Adipocyte (in vitro differentiated cells): ENCODE data around the gene PTPRG.

Experiments
- DNase-seq: peaks from one replicate; pipeline ENCODE4 v3.0.0-alpha.2; 2015; ENCODE audit warnings: low read depth
- H3K27me3 ChIP-seq: replicated peaks from 2 replicates; pipeline ENCODE4 v1.7.0; 2013; ENCODE audit warnings: mild to moderate bottlenecking, low read length, moderate library complexity; ENCODE audit not compliant: control insufficient read depth, insufficient read depth
- H3K36me3 ChIP-seq: 2 replicates; pipeline ENCODE4 v1.7.0; 2013; ENCODE audit warnings: low read length, mild to moderate bottlenecking, moderate library complexity; ENCODE audit not compliant: control insufficient read depth, insufficient read depth, severe bottlenecking
- H3K4me1 ChIP-seq: 2 replicates; pipeline ENCODE4 v1.7.0; 2013; ENCODE audit warnings: mild to moderate bottlenecking, low read length, moderate library complexity; ENCODE audit not compliant: control insufficient read depth, insufficient read depth
- H3K4me3 ChIP-seq: 2 replicates; pipeline ENCODE4 v1.7.0; 2013; ENCODE audit warnings: mild to moderate bottlenecking, low read length, moderate library complexity
- H3K9ac ChIP-seq: 2 replicates; pipeline ENCODE4 v1.7.0; 2013; ENCODE audit warnings: mild to moderate bottlenecking, low read length, moderate library complexity
- H3K9me3 ChIP-seq: 2 replicates; pipeline ENCODE4 v1.7.0; 2013; ENCODE audit warnings: mild to moderate bottlenecking, low read length, moderate library complexity; ENCODE audit not compliant: control insufficient read depth

Gene PTPRG

DNA sequence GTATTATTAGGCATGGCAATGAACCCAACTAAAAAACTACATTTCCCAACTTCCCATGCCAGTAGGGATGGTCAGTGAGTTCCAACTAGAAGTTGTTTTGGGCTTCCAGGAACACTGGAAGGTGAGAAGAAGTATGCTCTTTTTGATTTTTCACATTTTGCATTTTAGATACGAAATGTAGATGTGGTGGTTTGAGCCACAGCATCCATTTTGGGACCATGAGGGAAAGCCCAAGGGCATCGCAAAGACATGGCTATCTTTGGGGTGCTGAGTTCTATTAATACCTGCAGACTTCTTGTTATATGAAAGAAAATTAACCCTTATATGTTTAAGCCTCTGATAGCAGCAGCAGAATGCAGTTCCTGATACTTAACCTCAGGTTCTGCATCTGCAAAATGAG lies 62.9 kb downstream of the PTPRG start:
- no peak overlapping the region for H3K4me3 ChIP-seq
- peaks cover 25% of the 10 kb centered on the region for H3K4me1 ChIP-seq
- H3K36me3 ChIP-seq, result peaks cover 32% of the 10 kb centered on the region
- no peak overlapping the region for H3K9ac ChIP-seq
- H3K27me3 ChIP-seq, result no peaks in the 10 kb centered on the region
- no peaks in the 10 kb centered on the region for H3K9me3 ChIP-seq
- no peak for DNase-seq

DNA sequence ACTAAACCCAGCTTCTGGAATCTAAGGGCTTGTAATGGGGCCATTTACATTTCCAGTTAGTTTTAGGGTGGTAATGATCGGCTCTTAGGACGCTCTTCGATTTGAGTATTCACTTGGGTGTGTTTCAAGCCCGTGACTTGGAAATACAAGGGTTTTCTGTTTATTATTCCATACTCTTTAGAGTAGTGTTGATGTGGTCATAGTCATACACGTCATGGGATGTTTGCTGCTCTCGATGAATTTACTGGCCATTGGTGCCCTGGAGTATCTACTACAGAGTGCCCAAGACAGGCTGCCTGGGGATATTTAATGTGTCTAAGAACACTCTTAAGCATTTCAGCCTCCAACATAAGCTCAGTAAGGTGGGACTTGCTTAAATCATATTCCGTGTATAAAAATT lies 64.1 kb downstream of the PTPRG start:
- no peaks in the 10 kb centered on the region for H3K9me3 ChIP-seq
- H3K9ac ChIP-seq, result no peak overlapping the region
- H3K4me1 ChIP-seq, result peaks cover 35% of the 10 kb centered on the region
- no peaks in the 10 kb centered on the region for H3K27me3 ChIP-seq
- no peak overlapping the region for H3K4me3 ChIP-seq
- DNase-seq, result no peak
- H3K36me3 ChIP-seq, result peaks cover 32% of the 10 kb centered on the region

DNA sequence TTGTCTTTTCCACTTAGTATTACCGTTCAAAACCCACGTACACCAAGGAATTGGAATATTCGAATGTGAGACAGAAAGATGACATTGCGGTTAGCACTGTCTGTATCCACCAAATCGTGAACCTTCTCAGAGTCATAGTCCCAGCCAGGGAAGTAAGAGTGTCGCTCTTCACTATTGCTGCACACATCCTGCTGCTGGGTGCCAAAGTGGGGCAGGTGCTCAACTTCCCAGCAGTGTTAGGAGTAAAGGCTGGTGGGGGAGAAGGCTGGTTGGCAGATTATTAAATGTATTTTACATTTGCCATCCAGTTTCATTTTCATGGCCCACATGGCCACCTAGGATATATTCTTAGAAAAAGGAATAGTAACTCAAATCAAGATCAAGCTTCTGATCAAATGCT lies 65.1 kb downstream of the PTPRG start:
- H3K9ac ChIP-seq, result no peak overlapping the region
- DNase-seq, result no peak
- no peak overlapping the region for H3K4me3 ChIP-seq
- H3K27me3 ChIP-seq, result no peaks in the 10 kb centered on the region
- H3K36me3 ChIP-seq, result peaks cover 32% of the 10 kb centered on the region
- H3K9me3 ChIP-seq, result no peaks in the 10 kb centered on the region
- peaks cover 38% of the 10 kb centered on the region for H3K4me1 ChIP-seq

DNA sequence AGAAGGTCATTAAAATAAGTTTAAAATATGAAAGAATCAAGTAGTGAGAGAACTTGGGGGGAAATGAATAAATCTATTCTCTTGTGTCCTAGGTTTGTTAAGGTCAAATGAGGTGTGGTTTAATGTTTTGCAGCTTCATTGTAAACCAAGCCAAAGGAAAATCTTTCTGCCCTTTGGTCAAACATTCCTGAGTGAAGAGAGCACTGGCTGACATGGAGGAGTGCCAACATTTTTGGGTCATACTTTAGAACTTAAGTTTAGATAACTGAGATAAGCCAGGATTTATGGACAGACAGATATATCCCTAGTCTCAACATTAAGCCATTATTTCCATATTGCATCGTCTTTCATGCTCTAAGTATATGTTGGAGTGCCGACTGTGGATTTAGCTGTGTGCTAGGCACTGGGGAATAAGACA lies 66.4 kb downstream of the PTPRG start:
- H3K27me3 ChIP-seq, result no peaks in the 10 kb centered on the region
- H3K4me3 ChIP-seq, result peak overlapping the region; percentile 34
- peak; percentile 79 for DNase-seq
- no peaks in the 10 kb centered on the region for H3K9me3 ChIP-seq
- no peak overlapping the region for H3K9ac ChIP-seq
- peaks cover 41% of the 10 kb centered on the region for H3K4me1 ChIP-seq
- peaks cover 28% of the 10 kb centered on the region for H3K36me3 ChIP-seq

DNA sequence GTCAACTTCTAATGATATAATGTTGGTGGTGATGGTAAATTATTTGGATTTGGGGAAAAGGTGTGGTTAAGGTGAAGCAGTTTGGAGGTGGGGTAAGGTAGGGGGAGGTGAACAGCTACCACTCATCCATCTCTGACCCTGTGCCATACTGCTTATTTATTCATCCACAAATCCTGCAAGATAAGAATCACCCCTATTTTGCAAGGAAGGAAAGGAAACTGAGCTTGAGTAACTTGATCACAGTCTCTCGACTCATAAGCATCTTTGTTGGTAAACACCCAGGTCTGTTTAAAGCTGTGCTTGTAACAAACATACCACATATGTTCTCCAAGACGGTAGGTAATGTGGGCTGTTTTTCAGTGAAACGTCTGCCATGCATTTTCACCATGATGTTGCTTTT lies 67.3 kb downstream of the PTPRG start:
- DNase-seq, result no peak

DNA sequence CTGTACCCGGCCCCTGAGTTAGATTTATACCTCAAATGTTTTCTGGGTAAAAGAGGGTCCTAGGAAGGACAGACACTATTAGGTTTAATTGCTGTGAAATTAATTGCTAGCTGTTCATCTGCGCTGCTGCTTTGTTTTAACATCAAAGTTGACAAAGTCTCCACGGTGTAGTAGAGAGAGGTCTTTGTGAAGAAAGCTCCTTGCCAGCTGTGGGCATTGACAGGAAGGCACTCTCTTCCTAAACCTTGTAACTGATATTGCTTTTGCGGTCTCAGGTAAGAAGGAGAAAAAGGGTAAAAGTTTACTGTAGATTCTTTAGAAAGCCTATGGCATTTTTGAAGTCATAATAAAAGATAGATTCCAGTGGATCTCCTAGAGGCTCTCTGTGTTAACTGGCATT lies 68.1 kb downstream of the PTPRG start:
- Histone ChIP-seq H3K9me3 (peaks cover 5% of the 10 kb centered on the region), H3K4me3 (no peak overlapping the region), H3K27me3 (no peaks in the 10 kb centered on the region), H3K36me3 (peaks cover 12% of the 10 kb centered on the region), H3K4me1 (peaks cover 41% of the 10 kb centered on the region), H3K9ac (peak overlapping the region; percentile 64)
- no peak for DNase-seq

More for the DNA sequence above, 67.3 kb downstream of the PTPRG start:
- no peaks in the 10 kb centered on the region for H3K27me3 ChIP-seq
- H3K4me1 ChIP-seq, result peaks cover 41% of the 10 kb centered on the region
- H3K9ac ChIP-seq, result no peak overlapping the region
- no peak overlapping the region for H3K4me3 ChIP-seq
- peaks cover 5% of the 10 kb centered on the region for H3K9me3 ChIP-seq
- peaks cover 20% of the 10 kb centered on the region for H3K36me3 ChIP-seq

DNA sequence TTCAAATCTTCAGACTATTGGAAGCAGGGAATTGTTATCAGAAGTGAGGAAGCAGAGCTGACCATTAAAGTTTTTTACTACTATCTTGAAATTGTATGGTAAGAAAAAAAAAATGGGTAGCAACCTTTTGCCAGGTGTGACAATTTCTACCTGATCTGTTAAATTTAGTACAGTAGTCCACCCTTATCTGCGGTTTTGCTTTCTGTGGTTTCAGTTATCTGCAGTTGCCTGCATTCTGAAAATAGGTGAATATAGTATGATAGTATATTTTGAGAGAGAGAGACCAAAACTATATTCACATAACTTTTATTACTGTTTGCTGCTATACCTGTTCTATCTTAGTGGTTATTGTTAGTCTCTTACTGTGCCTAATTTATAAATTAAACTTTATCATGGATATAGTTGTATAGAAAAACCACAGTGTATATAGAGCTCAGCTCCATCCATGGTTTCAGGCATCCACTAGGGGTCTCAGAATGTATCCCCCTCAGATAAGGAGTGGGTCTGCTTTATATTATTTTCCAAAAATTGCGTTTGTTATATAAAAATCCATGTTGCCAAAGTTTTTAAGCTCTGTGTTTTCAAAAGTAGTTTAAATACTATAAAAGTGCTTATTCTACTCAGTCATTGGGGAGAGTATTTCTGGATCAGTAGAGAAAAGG lies 69.9 kb downstream of the PTPRG start:
- H3K27me3 ChIP-seq, result no peaks in the 10 kb centered on the region
- peaks cover 5% of the 10 kb centered on the region for H3K9me3 ChIP-seq
- H3K4me3 ChIP-seq, result no peak overlapping the region
- no peaks in the 10 kb centered on the region for H3K36me3 ChIP-seq
- DNase-seq, result no peak
- no peak overlapping the region for H3K9ac ChIP-seq
- H3K4me1 ChIP-seq, result peaks cover 47% of the 10 kb centered on the region

DNA sequence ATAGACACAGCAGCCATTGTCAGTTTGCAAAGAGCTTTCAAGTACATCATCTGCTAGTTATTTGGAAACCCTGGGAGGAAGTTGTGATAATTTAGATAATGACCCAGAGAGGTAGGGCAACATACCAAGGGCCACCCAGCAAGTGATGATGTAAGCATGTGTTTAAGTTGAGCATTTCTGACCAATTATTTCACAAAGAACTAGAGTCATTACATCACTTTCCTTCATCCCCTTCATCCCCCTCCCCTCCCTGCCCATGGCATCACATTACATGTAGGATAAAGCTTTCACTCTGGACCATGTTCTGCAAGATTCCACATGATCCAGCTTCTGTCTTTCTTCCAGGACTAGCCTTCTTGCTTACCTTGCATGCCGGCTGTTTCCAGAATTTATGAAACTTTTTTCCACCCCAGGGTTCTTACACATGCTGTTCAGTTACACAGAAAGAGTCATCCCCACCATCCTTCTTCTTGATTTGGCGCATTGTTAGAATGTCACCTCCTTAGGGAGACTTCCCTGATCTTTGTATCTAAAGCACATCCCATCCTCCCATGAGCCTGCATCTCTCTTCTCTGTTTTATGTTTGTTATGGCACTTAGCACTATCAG lies 71.3 kb downstream of the PTPRG start:
- H3K4me1 ChIP-seq, result peaks cover 45% of the 10 kb centered on the region
- no peak overlapping the region for H3K9ac ChIP-seq
- no peak overlapping the region for H3K4me3 ChIP-seq
- H3K27me3 ChIP-seq, result no peaks in the 10 kb centered on the region
- DNase-seq, result peak; percentile 27
- peaks cover 5% of the 10 kb centered on the region for H3K9me3 ChIP-seq
- no peaks in the 10 kb centered on the region for H3K36me3 ChIP-seq

DNA sequence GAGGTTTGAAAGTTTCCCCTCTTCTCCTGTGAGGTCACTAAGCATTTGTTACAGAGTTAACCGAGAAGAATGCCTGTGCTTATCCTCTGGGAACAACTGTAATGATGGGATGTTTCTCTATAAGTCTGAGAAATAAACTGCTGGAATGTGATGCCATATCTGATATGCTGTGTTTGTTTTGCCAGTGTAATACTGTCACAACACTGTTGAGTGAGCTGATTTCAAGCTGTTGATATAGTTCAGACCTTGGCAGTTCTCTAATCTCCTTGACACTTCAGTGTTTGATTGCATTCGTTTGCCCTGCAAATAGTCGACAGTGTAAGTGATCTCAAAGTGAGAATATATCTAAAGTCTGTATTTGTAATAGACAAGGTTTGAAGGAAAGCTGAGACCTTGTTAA lies 73.3 kb downstream of the PTPRG start:
- Histone ChIP-seq H3K36me3 (no peaks in the 10 kb centered on the region), H3K9me3 (peaks cover 5% of the 10 kb centered on the region), H3K27me3 (no peaks in the 10 kb centered on the region), H3K9ac (peak overlapping the region; percentile 4), H3K4me3 (no peak overlapping the region), H3K4me1 (peaks cover 44% of the 10 kb centered on the region)
- peak; percentile 49 for DNase-seq

DNA sequence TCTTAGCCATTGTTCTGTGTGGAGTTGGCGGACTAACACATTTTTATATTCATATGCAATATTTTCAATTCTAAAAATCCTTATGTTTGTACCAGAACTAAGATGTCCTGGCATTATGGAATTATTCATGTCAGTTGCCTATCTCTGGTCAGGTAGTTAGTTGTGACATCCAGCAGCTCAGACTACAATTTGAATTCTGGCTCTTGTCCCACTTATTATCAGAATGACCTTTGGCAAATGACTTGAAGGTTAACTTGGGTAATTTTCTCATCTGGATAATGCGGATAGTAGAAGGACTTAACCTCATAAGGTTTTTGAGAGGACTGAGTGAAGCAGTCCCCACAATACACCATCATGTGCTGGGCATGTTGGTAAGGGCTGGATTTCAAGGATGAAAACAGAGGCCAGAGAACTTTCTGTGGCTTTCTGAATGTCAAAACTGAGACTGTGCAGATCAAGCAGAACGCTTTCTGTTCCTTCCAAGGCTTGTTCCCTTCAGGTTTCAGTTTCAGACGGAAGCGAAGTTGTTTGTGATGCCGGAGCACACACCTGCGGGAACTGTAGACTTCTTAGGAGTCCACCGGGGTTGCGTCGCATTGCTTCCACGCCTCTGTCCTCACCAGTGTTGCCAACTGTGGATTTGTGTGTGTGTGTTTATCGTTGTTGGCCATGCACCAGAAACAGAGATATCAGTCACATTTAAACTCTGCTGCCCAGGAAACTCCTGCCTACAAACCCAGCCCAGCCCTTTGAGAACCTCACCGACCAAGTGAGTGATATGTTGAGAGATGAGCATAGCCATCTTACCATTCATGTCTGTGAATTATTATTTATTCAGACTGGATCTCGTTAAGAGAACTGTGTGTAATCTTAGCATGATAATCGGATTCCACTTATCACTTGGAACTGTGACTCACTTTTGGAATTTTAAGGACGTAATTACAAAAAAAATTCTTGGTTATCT lies 76.0 kb downstream of the PTPRG start:
- no peaks in the 10 kb centered on the region for H3K27me3 ChIP-seq
- peaks cover 5% of the 10 kb centered on the region for H3K9me3 ChIP-seq
- H3K36me3 ChIP-seq, result no peaks in the 10 kb centered on the region
- peaks cover 32% of the 10 kb centered on the region for H3K4me1 ChIP-seq
- peak overlapping the region; percentile 66 for H3K9ac ChIP-seq
- H3K4me3 ChIP-seq, result peak overlapping the region; percentile 66
- DNase-seq, result peak; percentile 26

DNA sequence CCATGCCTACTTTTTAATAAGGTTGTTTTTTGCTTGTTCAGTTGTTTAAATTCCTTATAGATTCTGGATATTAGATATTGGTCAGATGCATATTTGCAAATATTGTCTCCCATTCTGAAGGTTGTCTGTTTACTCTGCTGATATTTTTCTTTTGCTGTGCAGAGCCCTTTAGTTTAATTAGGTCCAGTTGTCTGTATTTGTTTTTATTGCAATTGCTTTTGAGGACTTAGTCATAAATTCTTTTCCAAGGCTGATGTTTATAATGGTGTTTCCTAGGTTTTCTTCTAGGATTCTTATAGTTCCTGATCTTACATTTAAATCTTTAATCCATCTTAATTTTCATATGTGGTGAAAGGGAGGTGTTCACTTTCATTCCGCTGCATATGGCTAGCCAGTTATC lies 77.4 kb downstream of the PTPRG start:
- H3K4me1 ChIP-seq, result peaks cover 32% of the 10 kb centered on the region
- no peaks in the 10 kb centered on the region for H3K9me3 ChIP-seq
- no peaks in the 10 kb centered on the region for H3K27me3 ChIP-seq
- no peak overlapping the region for H3K4me3 ChIP-seq
- H3K36me3 ChIP-seq, result no peaks in the 10 kb centered on the region
- DNase-seq, result peak; percentile 67
- no peak overlapping the region for H3K9ac ChIP-seq
